ENCODE results near the gene SLC6A1. TPM values are rescaled to one million over a fixed set of nuclear protein-coding genes. Genes with fewer than 3 reads are reported as not detected.
A peak's percentile ranks its signal among the peaks of the same experiment; 100 is the strongest.
"Not testable (repeated sequence)": the region's sequence is repeated elsewhere in the genome, so short reads cannot be mapped to it uniquely, and the experiment has no call there.

SLC6A1 gene
- total and polyA plus RNA-seq, 12 donors: 0.55 to 2.7 (median 1.7) TPM

- Histone ChIP-seq H3K4me3 (no peak overlapping the region), H3K36me3 (no peaks in the 10 kb centered on the region), H3K9me3 (peaks cover 0 to 12% (median 0%) of the 10 kb centered on the region in 11 donors), H3K27ac (no peak overlapping the region), H3K4me1 (peaks cover 0 to 27% (median 0%) of the 10 kb centered on the region in 9 donors), H3K27me3 (peaks cover 0 to 23% (median 11%) of the 10 kb centered on the region in 7 donors)
- ATAC-seq: no peak
- 85 to 92% methylated on average over 3 of the region's 3 CpGs for WGBS, 2 donors
- no peak for DNase-seq
- intact Hi-C loops (cut with DNase I): no loop called here
- TF ChIP-seq CTCF (IDR thresholded peaks at IDR 0.05): no peak
Observed at GRCh38 chr3:11074451-11074850, 81.9 kb downstream of the SLC6A1 start.

DNA sequence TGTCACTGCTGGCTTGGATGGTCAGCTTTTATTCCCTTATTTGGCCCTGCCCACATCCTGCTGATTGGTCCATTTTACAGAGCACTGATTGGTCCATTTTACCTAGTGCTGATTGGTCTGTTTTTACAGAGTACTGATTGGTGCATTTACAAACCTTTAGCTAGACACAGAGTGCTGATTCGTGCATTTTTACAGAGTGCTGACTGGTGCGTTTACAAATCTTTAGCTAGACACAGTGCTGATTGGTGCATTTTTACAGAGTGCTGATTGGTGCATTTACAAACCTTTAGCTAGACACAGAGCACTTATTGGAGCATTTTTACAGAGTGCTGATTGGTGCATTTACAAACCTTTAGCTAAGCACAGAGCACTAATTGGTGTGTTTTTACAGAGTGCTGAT, 82.6 kb downstream of the SLC6A1 start:
- H3K4me1 ChIP-seq: peaks cover 0 to 30% (median 0%) of the 10 kb centered on the region in 9 donors
- H3K27ac ChIP-seq; H3K4me3 ChIP-seq; intact Hi-C loops (cut with DNase I); DNase-seq; H3K36me3 ChIP-seq; H3K9me3 ChIP-seq; ATAC-seq: not testable (repeated sequence)
- 91 to 93% methylated on average over 2 of the region's 2 CpGs for WGBS, 2 donors
- peaks cover 0 to 23% (median 11%) of the 10 kb centered on the region in 7 donors for H3K27me3 ChIP-seq

- H3K4me1 ChIP-seq: peaks cover 0 to 30% (median 0%) of the 10 kb centered on the region in 9 donors
- intact Hi-C loops (cut with DNase I): no loop called here
- no peak overlapping the region for H3K27ac ChIP-seq
- WGBS, 2 donors: 46 to 47% methylated on average over 6 of the region's 6 CpGs
- H3K36me3 ChIP-seq: no peaks in the 10 kb centered on the region
- peaks cover 0 to 23% (median 11%) of the 10 kb centered on the region in 7 donors for H3K27me3 ChIP-seq
- no peak overlapping the region for H3K4me3 ChIP-seq
- ATAC-seq (no peak), DNase-seq (no peak)
- H3K9me3 ChIP-seq: peaks cover 0 to 4% (median 0%) of the 10 kb centered on the region in 11 donors
- TF ChIP-seq CTCF (IDR thresholded peaks at IDR 0.05): no peak
Observed at GRCh38 chr3:11076711-11077110, 84.2 kb downstream of the SLC6A1 start.

DNA sequence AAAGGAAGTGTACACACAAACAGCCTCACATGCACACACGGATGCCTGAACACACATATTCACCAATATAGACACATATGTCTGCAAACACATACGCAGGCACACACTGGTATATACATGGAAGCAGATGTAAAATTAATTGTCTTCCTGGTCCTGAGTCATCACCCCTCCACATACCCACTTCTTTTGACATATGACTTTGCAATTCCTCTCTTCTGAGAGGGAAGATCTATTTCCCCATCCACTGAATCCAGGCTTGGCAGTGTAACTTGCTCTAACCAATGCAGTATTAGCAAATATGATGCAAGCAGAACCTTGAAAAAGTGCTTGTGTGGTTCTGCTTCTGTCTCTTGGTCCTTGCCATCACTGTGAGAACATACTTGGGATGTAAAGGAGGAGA, 84.9 kb downstream of the SLC6A1 start:
- no peaks in the 10 kb centered on the region for H3K36me3 ChIP-seq
- no peak for DNase-seq
- TF ChIP-seq CTCF (IDR thresholded peaks at IDR 0.05): no peak
- ATAC-seq: peak in 3 of 8 donors; percentile 20 to 57 (median 42)
- H3K9me3 ChIP-seq: peaks cover 0 to 4% (median 0%) of the 10 kb centered on the region in 11 donors
- 88% methylated on average over 2 of the region's 2 CpGs for WGBS, 2 donors
- H3K4me1 ChIP-seq: peaks cover 0 to 30% (median 0%) of the 10 kb centered on the region in 9 donors
- peaks cover 0 to 23% (median 12%) of the 10 kb centered on the region in 7 donors for H3K27me3 ChIP-seq
- intact Hi-C loops (cut with DNase I): no loop called here
- no peak overlapping the region for H3K27ac ChIP-seq
- H3K4me3 ChIP-seq: no peak overlapping the region

GRCh38 chr3:11078826-11079515, 86.4 kb downstream of the SLC6A1 start:
- Histone ChIP-seq H3K9me3 (peaks cover 0 to 4% (median 0%) of the 10 kb centered on the region in 11 donors), H3K27ac (no peak overlapping the region), H3K4me3 (no peak overlapping the region), H3K36me3 (no peaks in the 10 kb centered on the region), H3K27me3 (peaks cover 0 to 20% (median 12%) of the 10 kb centered on the region in 7 donors), H3K4me1 (peaks cover 0 to 21% (median 0%) of the 10 kb centered on the region in 9 donors)
- DNase-seq: no peak
- ATAC-seq: peak in 1 of 8 donors; percentile 29
- intact Hi-C loops (cut with DNase I): no loop called here
- WGBS, 2 donors: 83 to 85% methylated on average over 5 of the region's 5 CpGs
- TF ChIP-seq CTCF (IDR thresholded peaks at IDR 0.05): no peak
